Fibroblast of lung (primary cell): ENCODE results near the gene ST3GAL4. TPM values are rescaled to one million over a fixed set of nuclear protein-coding genes. Genes with fewer than 3 reads are reported as not detected.

ENCODE experiments used
- DNase-seq, 2 donors: peaks; one replicate each; pipeline versions ENCODE4 v3.0.0 to v3.0.0-alpha.2; 2010; ENCODE audit warnings: low read depth in 2 of 2
- H2AFZ ChIP-seq: 2 replicates; pipeline ENCODE4 v1.5.1; 2012; ENCODE audit warnings: low read length, control low read depth, inconsistent platforms
- H3K27ac ChIP-seq: 2 replicates; pipeline ENCODE4 v1.5.1; 2011; ENCODE audit warnings: low read length, control low read depth; ENCODE audit not compliant: insufficient read depth
- H3K27me3 ChIP-seq: 2 replicates; pipeline ENCODE4 v1.5.1; 2011; ENCODE audit warnings: mild to moderate bottlenecking, low read length; ENCODE audit not compliant: control insufficient read depth, insufficient read depth
- H3K36me3 ChIP-seq: 2 replicates; pipeline ENCODE4 v1.5.1; 2011; ENCODE audit warnings: low read length; ENCODE audit not compliant: control insufficient read depth, insufficient read depth
- H3K4me1 ChIP-seq: 2 replicates; pipeline ENCODE4 v1.5.1; 2011; ENCODE audit warnings: low read length; ENCODE audit not compliant: control insufficient read depth, insufficient read depth; ENCODE audit errors: extremely low read depth
- H3K4me2 ChIP-seq: 2 replicates; pipeline ENCODE4 v1.5.1; 2011; ENCODE audit warnings: low read length, control low read depth; ENCODE audit not compliant: insufficient read depth; ENCODE audit errors: extremely low read depth
- H3K4me3 ChIP-seq, 4 experiments: fragments of 200-600 bp in 1 of 4; sonication (generic) in 1 of 4; replicated peaks in 1 of 4; 2 replicates each; pipeline ENCODE4 v1.5.1; 2011 to 2016; ENCODE audit warnings: low read length in 4 of 4, low read depth in 3 of 4, mild to moderate bottlenecking in 3 of 4, control low read depth in 2 of 4, inconsistent platforms in 1 of 4, mixed read lengths in 1 of 4; ENCODE audit not compliant: insufficient read depth in 1 of 4; ENCODE audit errors: control extremely low read depth in 1 of 4
- H3K79me2 ChIP-seq: 2 replicates; pipeline ENCODE4 v1.5.1; 2012; ENCODE audit warnings: mild to moderate bottlenecking, low read length, inconsistent platforms; ENCODE audit not compliant: control insufficient read depth, insufficient read depth
- H3K9ac ChIP-seq: 2 replicates; pipeline ENCODE4 v1.5.1; 2011; ENCODE audit warnings: mild to moderate bottlenecking, low read length, control low read depth; ENCODE audit not compliant: insufficient read depth
- H3K9me3 ChIP-seq: 2 replicates; pipeline ENCODE4 v1.5.1; 2012; ENCODE audit warnings: low read depth, low read length; ENCODE audit not compliant: control insufficient read depth, insufficient read depth
- H4K20me1 ChIP-seq: 2 replicates; pipeline ENCODE4 v1.5.1; 2011; ENCODE audit warnings: low read length; ENCODE audit not compliant: control insufficient read depth, insufficient read depth; ENCODE audit errors: extremely low read depth
- CTCF ChIP-seq, 2 donors: IDR thresholded peaks in 1 of 2; conservative IDR thresholded peaks in 1 of 2; 1 replicate in 1 of 2; 2 replicates in 1 of 2; pipeline ENCODE4 v1.5.1; 2011 to 2012; ENCODE audit warnings: low read length in 2 of 2, control low read depth in 1 of 2, inconsistent platforms in 1 of 2, low read depth in 1 of 2, mild to moderate bottlenecking in 1 of 2
- EZH2 ChIP-seq: IDR thresholded peaks from 2 replicates; pipeline ENCODE4 v1.5.1; 2012; ENCODE audit warnings: low read length, control low read depth, mild to moderate bottlenecking; ENCODE audit errors: missing control alignments
- polyA plus RNA-seq, 2 donors: library from polyadenylated mRNA; depleted of rRNA in 1 of 2; stranded (reverse) in 1 of 2; unstranded in 1 of 2; fragments of >200 nt; gene quantifications; 2 replicates each; pipeline ENCODE4 v1.2.1, GENCODE V29; 2011 to 2012; ENCODE audit warnings: missing spikeins in 1 of 2
- total RNA-seq: library from RNA; depleted of rRNA; stranded (reverse); fragments of >200 nt; gene quantifications from 2 replicates; pipeline ENCODE4 v1.2.1, GENCODE V29; 2014

Gene ST3GAL4
- total and polyA plus RNA-seq, 2 donors (not counting 1 experiment from before 2014, with no cell fraction given): 16.7 to 36.8 TPM

DNA sequence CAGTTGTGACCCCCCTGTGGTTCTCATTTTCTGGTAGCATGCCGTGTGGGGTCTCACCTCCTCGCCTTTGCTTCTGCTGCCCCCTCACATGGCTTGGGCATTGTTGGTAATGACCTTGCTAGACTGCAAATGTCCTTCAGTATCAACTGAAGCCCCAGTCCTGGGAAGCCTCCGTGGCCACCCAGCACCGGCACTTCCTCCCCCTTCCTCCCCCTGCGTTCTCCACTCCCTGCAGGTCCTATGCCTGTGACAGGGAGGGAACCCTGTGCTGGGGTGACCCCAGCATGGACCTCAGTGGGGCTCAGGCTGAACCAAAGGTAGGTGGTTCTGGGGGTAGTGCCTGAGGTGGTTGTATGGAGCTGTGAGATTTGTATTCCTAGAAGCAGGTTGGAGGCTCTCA lies 5.9 kb downstream of the ST3GAL4 start:
- Histone ChIP-seq H3K9me3 (no peaks in the 10 kb centered on the region), H3K27me3 (no peaks in the 10 kb centered on the region), H3K4me2 (no peak overlapping the region), H3K27ac (no peak overlapping the region), H4K20me1 (no peaks in the 10 kb centered on the region), H3K9ac (no peak overlapping the region), H3K4me1 (peaks cover 13% of the 10 kb centered on the region), H3K4me3 (no peak overlapping the region), H3K79me2 (peaks cover 21% of the 10 kb centered on the region), H3K36me3 (no peaks in the 10 kb centered on the region), H2AFZ (no peak overlapping the region)
- DNase-seq: no peak
- TF ChIP-seq EZH2 (no peak), CTCF (conservative IDR thresholded peaks at IDR 0.05 in 1 of 2, IDR thresholded peaks at IDR 0.05 in 1 of 2; ENCODE audit: low read depth in 1 of 2, low read length in 2 of 2) (no peak)

- DNase-seq: no peak
- Histone ChIP-seq H3K79me2 (peaks cover 7% of the 10 kb centered on the region), H3K27ac (no peak overlapping the region)
These were observed 7.6 kb downstream of the ST3GAL4 start for GRCh38 chr11:126362879-126363655.

More at GRCh38 chr11:126362879-126363655, 7.6 kb downstream of the ST3GAL4 start:
- Histone ChIP-seq H3K9me3 (no peaks in the 10 kb centered on the region), H3K9ac (no peak overlapping the region), H3K36me3 (no peaks in the 10 kb centered on the region), H3K27me3 (no peaks in the 10 kb centered on the region), H4K20me1 (no peaks in the 10 kb centered on the region), H3K4me2 (no peak overlapping the region), H3K4me1 (peaks cover 7% of the 10 kb centered on the region), H2AFZ (no peak overlapping the region), H3K4me3 (no peak overlapping the region)
- TF ChIP-seq CTCF (conservative IDR thresholded peaks at IDR 0.05 in 1 of 2, IDR thresholded peaks at IDR 0.05 in 1 of 2; ENCODE audit: low read depth in 1 of 2, low read length in 2 of 2): no peak
- TF ChIP-seq EZH2: no peak
